GM12873 (cell line): ENCODE data around the gene CAMTA1.

Experiments used
- CTCF ChIP-seq: IDR thresholded peaks from 2 replicates; pipeline ENCODE4 v1.5.1; 2012; ENCODE audit warnings: low read depth, mild to moderate bottlenecking, moderate library complexity, low read length, control low read depth; ENCODE audit not compliant: insufficient read depth; ENCODE audit errors: missing control alignments

The CAMTA1 gene

GRCh38 chr1:7610106-7610731 lies 825.0 kb downstream of the CAMTA1 start:
- no peak for TF ChIP-seq CTCF

- TF ChIP-seq CTCF = no peak
These were observed 825.7 kb downstream of the CAMTA1 start for GRCh38 chr1:7610936-7611335.

GRCh38 chr1:7611421-7612010 lies 826.3 kb downstream of the CAMTA1 start:
- no peak for TF ChIP-seq CTCF

- no peak for TF ChIP-seq CTCF
These were observed 828.0 kb downstream of the CAMTA1 start for GRCh38 chr1:7613106-7613850.

- no peak for TF ChIP-seq CTCF
These were observed 828.6 kb downstream of the CAMTA1 start for GRCh38 chr1:7613851-7614205.

GRCh38 chr1:7614576-7615074 lies 829.4 kb downstream of the CAMTA1 start:
- TF ChIP-seq CTCF = no peak

GRCh38 chr1:7615138-7615537 lies 829.9 kb downstream of the CAMTA1 start:
- no peak for TF ChIP-seq CTCF
